Duodenal mucosa (tissue), 2 donors: ENCODE results near the gene DCDC2C.

Experiments used
- H3K27ac ChIP-seq: one replicate; pipeline ENCODE4 v1.7.0; 2013; ENCODE audit warnings: low read depth, low read length
- H3K27me3 ChIP-seq, 2 donors: one replicate each; pipeline ENCODE4 v1.7.0; 2013; ENCODE audit warnings: low read length in 2 of 2, control low read depth in 1 of 2; ENCODE audit not compliant: insufficient read depth in 2 of 2, control insufficient read depth in 1 of 2
- H3K36me3 ChIP-seq, 2 donors: one replicate each; pipeline ENCODE4 v1.7.0; 2013; ENCODE audit warnings: low read length in 2 of 2, control low read depth in 1 of 2; ENCODE audit not compliant: insufficient read depth in 2 of 2, control insufficient read depth in 1 of 2
- H3K4me1 ChIP-seq, 2 donors: one replicate each; pipeline ENCODE4 v1.7.0; 2013; ENCODE audit warnings: low read length in 2 of 2, control low read depth in 1 of 2; ENCODE audit not compliant: insufficient read depth in 2 of 2, control insufficient read depth in 1 of 2
- H3K4me3 ChIP-seq, 2 donors: one replicate each; pipeline ENCODE4 v1.7.0; 2013; ENCODE audit warnings: low read length in 2 of 2, low read depth in 1 of 2
- H3K9ac ChIP-seq, 2 donors: one replicate each; pipeline ENCODE4 v1.7.0; 2013; ENCODE audit warnings: low read length in 2 of 2, low read depth in 1 of 2
- H3K9me3 ChIP-seq, 2 donors: one replicate each; pipeline ENCODE4 v1.7.0; 2013; ENCODE audit warnings: low read length in 2 of 2, control low read depth in 1 of 2; ENCODE audit not compliant: control insufficient read depth in 1 of 2

DCDC2C gene

DNA sequence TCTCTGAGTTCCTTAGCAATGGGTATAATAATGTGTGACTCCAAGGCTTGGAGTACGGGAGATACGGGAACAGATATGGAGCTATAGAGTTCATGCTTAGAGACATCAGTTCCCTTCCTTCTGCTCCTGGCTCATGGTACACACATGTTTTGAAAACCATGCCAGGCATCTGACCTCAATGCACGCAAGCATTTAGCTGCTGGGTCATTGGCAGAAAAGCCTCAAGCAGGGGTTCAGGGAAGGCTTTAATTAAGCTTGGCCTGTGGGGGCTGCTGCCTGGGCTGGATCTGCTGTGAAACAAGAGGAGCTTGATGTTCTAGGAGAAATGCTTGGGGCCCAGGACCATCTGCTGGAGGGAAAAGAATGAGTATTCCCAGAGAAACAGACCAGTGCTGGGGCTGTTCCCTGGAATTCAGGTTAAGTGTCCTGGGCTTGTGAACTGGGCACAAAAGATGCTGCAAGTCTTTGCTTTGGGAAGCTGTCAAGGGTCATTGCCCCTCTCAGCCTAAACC lies 42.2 kb upstream of the DCDC2C start:
- Histone ChIP-seq H3K4me1 (no peaks in the 10 kb centered on the region), H3K4me3 (no peak overlapping the region), H3K9me3 (no peaks in the 10 kb centered on the region), H3K9ac (no peak overlapping the region), H3K27me3 (no peaks in the 10 kb centered on the region), H3K36me3 (no peaks in the 10 kb centered on the region), H3K27ac (no peak overlapping the region)

DNA sequence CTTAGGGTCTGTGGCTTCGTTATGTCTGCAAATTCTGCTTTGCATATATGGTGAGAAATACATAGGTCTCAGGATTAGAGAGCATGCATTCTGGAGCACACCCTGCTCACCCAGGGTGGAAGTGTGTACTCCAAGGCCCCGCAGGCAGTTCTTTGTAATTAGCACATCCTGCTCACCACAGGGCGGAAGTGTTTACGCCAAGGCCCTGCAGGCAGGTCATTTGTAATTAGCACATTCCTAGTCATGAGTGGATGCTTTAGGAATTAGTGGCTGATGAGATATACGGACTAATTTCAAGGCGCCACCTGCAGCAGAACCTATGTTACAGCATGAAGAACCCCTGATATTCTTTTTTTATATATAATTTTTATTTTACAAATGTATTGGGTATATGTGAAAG lies 41.1 kb upstream of the DCDC2C start:
- no peak overlapping the region for H3K9ac ChIP-seq
- no peak overlapping the region for H3K4me3 ChIP-seq
- H3K9me3 ChIP-seq = no peaks in the 10 kb centered on the region
- no peak overlapping the region for H3K27ac ChIP-seq
- H3K36me3 ChIP-seq = no peaks in the 10 kb centered on the region
- H3K4me1 ChIP-seq = no peaks in the 10 kb centered on the region
- H3K27me3 ChIP-seq = no peaks in the 10 kb centered on the region

DNA sequence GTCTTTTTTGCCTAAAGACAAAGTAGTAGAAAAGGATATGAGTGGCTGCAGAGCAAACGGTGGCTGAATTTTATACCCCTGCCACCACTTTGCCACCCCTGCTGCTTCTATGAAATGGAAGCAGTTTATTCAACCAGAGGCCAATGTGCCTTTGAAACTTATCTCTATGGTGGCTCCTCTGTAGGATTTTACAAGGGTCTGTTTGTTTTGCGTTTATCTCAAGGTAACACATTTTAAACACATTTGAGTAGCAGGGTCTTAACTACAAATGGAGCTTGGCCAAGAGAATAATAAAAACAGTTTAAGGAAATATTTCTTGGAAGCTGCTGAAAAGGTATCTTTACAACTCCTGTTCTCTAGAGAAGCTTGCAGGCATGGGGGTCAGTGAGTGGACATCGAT lies 39.3 kb upstream of the DCDC2C start:
- H3K9ac ChIP-seq = no peak overlapping the region
- no peaks in the 10 kb centered on the region for H3K4me1 ChIP-seq
- H3K27ac ChIP-seq = no peak overlapping the region
- no peaks in the 10 kb centered on the region for H3K9me3 ChIP-seq
- H3K27me3 ChIP-seq = no peaks in the 10 kb centered on the region
- no peaks in the 10 kb centered on the region for H3K36me3 ChIP-seq
- no peak overlapping the region for H3K4me3 ChIP-seq

DNA sequence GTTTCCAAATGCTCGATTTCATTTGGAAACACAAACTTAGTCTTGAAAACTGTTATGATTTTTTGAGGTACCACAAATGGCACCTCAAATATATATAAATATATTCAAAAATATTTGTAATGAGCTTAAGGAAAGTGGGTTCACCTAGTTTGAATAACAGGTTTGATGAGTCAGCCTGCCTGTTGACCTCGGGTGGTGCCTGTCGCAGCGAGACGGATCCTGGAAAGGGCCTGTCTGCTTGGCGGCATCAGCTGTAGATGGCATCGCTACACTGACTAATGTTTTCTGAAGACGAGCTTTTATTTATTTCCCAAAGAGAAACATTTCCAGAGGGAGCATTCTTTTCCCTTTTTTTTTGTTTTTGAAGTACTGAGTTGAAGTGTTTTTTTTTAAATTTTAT lies 38.5 kb upstream of the DCDC2C start:
- Histone ChIP-seq H3K27ac (no peak overlapping the region), H3K27me3 (no peaks in the 10 kb centered on the region), H3K4me3 (no peak overlapping the region), H3K4me1 (no peaks in the 10 kb centered on the region), H3K9ac (no peak overlapping the region), H3K36me3 (no peaks in the 10 kb centered on the region), H3K9me3 (no peaks in the 10 kb centered on the region)

DNA sequence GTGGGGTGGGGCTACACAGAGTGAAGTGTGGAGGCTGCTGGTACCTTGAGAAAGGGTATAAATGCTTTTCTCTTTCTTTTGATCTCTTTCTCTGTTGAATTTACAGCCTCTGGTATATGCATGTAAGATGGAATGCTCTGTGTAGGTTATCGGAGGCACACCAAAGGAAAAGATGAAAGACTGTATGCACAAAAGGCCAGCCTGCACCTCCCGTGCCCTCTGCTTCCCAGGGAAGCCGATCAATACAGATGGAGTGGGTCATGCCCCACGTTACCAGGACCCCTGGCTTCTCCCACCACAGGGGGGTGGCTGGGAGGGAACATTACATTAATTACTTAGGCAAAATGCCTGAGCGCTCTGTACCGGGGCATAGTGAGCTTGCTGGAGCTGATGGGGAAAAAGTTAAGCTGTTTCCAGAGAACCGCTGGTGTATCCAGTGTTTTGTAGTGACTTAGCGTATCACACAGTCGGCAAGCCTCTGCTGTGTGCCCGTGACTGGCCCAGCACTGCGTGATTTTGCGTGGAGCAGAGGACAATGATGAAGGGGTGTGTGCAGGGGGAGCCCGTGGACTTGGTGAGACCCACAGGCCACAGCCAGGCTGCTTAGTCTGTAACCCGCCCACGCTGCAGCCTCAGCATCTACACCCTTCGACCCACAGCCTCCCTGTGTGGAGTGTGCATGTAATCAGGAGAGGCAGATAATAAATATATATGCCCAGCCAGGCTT lies 37.3 kb upstream of the DCDC2C start:
- no peaks in the 10 kb centered on the region for H3K27me3 ChIP-seq
- no peaks in the 10 kb centered on the region for H3K36me3 ChIP-seq
- H3K27ac ChIP-seq = no peak overlapping the region
- H3K4me3 ChIP-seq = no peak overlapping the region
- H3K4me1 ChIP-seq = no peaks in the 10 kb centered on the region
- no peak overlapping the region for H3K9ac ChIP-seq
- H3K9me3 ChIP-seq = no peaks in the 10 kb centered on the region

DNA sequence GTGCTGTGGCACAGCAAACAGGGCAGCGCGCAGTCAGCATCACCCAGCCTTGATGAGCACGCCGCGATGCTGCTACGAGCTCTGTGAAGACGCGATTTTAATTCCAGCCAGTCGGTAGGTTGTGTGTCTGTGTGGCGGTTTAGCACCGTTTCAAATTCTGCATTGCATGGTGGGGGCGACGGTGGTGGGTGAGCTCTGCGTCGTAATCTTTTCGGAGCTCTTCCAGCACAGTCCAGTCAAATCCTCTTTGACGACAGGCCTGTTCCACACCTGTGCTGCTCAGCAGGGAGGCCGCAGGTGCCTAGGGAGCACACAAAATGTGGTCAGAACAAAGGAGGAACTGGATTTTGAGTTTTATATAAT lies 36.8 kb upstream of the DCDC2C start:
- no peaks in the 10 kb centered on the region for H3K36me3 ChIP-seq
- H3K9me3 ChIP-seq = no peaks in the 10 kb centered on the region
- no peak overlapping the region for H3K4me3 ChIP-seq
- no peaks in the 10 kb centered on the region for H3K27me3 ChIP-seq
- H3K4me1 ChIP-seq = no peaks in the 10 kb centered on the region
- H3K9ac ChIP-seq = no peak overlapping the region
- no peak overlapping the region for H3K27ac ChIP-seq

DNA sequence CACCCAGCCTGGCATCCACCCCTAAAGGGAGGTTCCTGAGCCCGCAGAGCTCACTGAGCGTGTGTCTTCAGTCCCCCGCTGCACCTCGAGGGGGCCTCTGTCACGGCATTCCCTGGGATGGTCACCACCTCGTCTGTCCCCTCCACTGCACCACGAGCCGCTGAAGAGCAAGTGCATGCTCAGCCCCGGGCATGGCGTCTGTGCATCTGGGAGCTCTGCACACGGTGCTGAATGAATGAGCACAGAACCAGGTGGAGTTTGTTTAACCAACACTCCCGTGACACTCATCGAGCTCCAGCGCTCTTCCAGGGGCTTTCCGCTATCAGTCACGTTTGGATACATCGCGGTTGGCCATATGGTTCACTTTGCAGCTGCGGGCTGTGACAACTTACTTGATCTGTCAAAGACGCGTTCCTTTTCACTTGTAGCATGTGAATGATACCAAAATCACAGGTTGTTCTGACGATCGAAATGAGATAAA lies 36.2 kb upstream of the DCDC2C start:
- no peak overlapping the region for H3K9ac ChIP-seq
- H3K4me3 ChIP-seq = no peak overlapping the region
- H3K36me3 ChIP-seq = no peaks in the 10 kb centered on the region
- no peaks in the 10 kb centered on the region for H3K9me3 ChIP-seq
- no peaks in the 10 kb centered on the region for H3K4me1 ChIP-seq
- no peaks in the 10 kb centered on the region for H3K27me3 ChIP-seq
- no peak overlapping the region for H3K27ac ChIP-seq

DNA sequence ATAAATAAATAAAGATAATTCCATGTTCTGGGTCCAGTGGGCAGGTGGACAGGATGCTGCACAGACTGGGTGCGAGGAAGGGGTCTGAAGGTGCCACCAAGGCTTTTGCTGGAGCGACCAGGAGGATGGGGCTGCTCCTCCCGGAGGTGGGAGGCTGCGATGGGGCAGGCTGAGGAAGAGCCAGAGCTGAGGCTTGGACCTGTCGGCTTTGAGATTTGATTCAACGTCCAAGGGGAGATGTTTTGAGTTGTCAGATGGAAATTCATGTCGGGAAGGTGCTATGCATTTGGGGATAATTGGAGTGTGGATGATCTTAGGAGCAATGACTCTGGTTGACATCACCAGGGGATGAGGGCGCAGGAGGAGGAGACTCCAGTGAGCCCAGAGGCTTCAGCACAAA lies 33.7 kb upstream of the DCDC2C start:
- Histone ChIP-seq H3K27ac (no peak overlapping the region), H3K36me3 (no peaks in the 10 kb centered on the region), H3K9ac (no peak overlapping the region), H3K4me3 (no peak overlapping the region), H3K27me3 (no peaks in the 10 kb centered on the region), H3K9me3 (no peaks in the 10 kb centered on the region), H3K4me1 (no peaks in the 10 kb centered on the region)

DNA sequence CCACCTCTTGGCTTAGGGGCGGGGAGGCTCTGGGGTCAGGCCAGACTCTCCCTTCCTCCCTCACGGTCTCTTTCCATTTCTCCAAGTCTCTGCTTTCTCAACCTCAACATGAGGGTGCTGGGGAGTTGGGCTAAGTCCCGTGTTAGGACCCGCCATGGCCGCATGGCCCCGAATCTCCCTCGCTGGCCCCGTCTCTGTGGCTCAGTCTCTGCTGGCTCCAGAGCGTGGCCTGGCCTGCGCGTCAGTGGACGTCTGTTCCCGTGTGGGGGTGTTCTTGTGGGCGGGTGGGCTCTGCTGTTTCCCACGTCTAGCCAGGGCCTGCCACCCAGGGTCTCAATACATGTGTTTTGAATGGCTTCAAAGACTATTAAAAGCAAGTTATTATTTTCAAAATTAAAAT lies 33.0 kb upstream of the DCDC2C start:
- no peaks in the 10 kb centered on the region for H3K27me3 ChIP-seq
- no peaks in the 10 kb centered on the region for H3K4me1 ChIP-seq
- H3K36me3 ChIP-seq = no peaks in the 10 kb centered on the region
- H3K9me3 ChIP-seq = no peaks in the 10 kb centered on the region
- H3K27ac ChIP-seq = no peak overlapping the region
- H3K4me3 ChIP-seq = no peak overlapping the region
- H3K9ac ChIP-seq = no peak overlapping the region

DNA sequence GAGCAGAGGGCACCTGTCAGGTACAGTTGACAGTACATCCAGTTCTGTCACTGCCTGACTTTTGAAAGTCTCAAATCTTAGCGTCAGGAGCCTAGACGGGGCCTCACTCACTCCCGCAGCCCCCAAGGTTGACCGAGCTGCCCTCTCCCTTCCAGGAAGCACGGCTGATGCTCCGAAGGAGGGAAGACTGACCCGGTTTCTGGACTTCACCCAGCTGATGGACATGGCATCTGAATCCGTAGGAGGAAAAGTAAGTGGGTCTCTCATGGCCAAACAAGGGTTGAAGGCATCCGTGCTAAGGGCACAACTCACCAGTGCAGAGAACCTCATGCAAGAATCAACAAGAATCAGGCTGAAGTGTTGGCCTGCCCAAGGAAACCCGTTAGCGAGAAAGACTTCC lies 32.4 kb upstream of the DCDC2C start:
- Histone ChIP-seq H3K36me3 (no peaks in the 10 kb centered on the region), H3K4me3 (no peak overlapping the region), H3K9ac (no peak overlapping the region), H3K9me3 (no peaks in the 10 kb centered on the region), H3K27me3 (no peaks in the 10 kb centered on the region), H3K4me1 (no peaks in the 10 kb centered on the region), H3K27ac (no peak overlapping the region)
